ENCODE measurements around the gene IPPK.

IPPK gene

DNA sequence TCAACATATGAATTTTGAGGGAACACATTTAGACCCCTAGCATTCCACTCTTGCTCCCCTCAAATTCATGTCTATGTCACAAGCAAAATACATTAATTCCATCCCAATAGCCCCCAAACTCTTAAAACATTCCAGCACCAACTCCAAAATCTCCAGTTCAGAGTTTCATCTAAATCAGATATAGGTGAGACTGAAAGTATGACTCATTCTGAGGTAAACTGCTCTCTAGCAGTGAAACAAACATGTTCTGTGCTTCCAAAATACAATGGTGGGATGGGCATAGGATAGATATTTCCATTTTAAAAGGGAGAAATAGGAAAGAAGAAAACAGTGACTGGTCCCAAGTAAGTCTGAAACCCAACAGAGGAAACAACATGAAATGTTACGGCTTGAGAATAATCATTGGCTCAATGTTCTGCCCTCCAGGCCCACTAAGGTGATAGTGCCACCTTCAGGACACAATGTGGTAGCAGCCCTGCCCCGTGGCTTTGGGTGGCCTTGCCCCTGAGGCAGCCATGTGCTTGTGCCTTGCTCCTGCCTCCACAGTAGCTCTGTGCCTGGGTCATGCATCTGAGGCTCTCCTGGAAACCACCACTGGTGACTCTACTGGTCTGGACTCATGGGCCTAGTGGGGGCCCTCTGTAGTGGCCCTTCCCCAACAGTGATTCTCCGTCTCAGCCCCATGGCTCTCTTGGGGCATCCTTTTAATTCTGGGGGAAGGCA lies 36.4 kb upstream of the IPPK start:
- TF ChIP-seq CTCF (IDR thresholded peaks at IDR 0.05; ENCODE audit: low read length) = peak; percentile 79
- TF ChIP-seq EZH2phosphoT487 (IDR thresholded peaks at IDR 0.05; ENCODE audit: low read length) = no peak
- no peak for TF ChIP-seq EZH2 (optimal IDR thresholded peaks at IDR 0.05; ENCODE audit: low read depth, low read length)
- Histone ChIP-seq H3K79me2 (ENCODE audit: low read length) (peaks cover 9% of the 10 kb centered on the region), H3K4me1 (ENCODE audit: low read length) (peaks cover 24% of the 10 kb centered on the region), H3F3A (ENCODE audit: insufficient read depth, low read length) (0 out of 2 replicates have a peak, but pooled peaks cover 7% of the 10 kb centered on the region), H3K9me3 (replicated peaks; ENCODE audit: insufficient read depth, low read length) (no peaks in the 10 kb centered on the region), H4K20me1 (ENCODE audit: insufficient read depth, low read length) (no peaks in the 10 kb centered on the region), H3K4me2 (ENCODE audit: low read depth, low read length) (peak overlapping the region; percentile 17; the same call in 1 of the 2 replicates), H3K27me3 (replicated peaks; ENCODE audit: insufficient read depth, low read length) (no peaks in the 10 kb centered on the region), H3K36me3 (replicated peaks; ENCODE audit: insufficient read depth, low read length) (0 out of 2 replicates have a peak, but pooled peaks cover 5% of the 10 kb centered on the region), H3K27ac (ENCODE audit: low read length) (peak overlapping the region; percentile 27; the same call in 1 of the 2 replicates), H3K9ac (ENCODE audit: low read length) (no peak overlapping the region), H3K9me2 (replicated peaks; ENCODE audit: insufficient read depth, low read length) (no peaks in the 10 kb centered on the region), H3K4me3 (ENCODE audit: low read length) (no peak overlapping the region), H2AFZ (ENCODE audit: low read length) (no peak overlapping the region)
- DNase-seq = peak; percentile 25

GRCh38 chr9:92704528-92704927 lies 34.6 kb upstream of the IPPK start:
- no peaks in the 10 kb centered on the region for H4K20me1 ChIP-seq (ENCODE audit: insufficient read depth, low read length)
- H3K9me2 ChIP-seq (replicated peaks; ENCODE audit: insufficient read depth, low read length) = no peaks in the 10 kb centered on the region
- no peak overlapping the region for H3K9ac ChIP-seq (ENCODE audit: low read length)
- DNase-seq = no peak
- H3K4me3 ChIP-seq (ENCODE audit: low read length) = no peak overlapping the region
- H2AFZ ChIP-seq (ENCODE audit: low read length) = no peak overlapping the region
- no peaks in the 10 kb centered on the region for H3K79me2 ChIP-seq (ENCODE audit: low read length)
- 0 out of 2 replicates have a peak, but pooled peaks cover 2% of the 10 kb centered on the region for H3K36me3 ChIP-seq (replicated peaks; ENCODE audit: insufficient read depth, low read length)
- no peak overlapping the region for H3K27ac ChIP-seq (ENCODE audit: low read length)
- peaks cover 22% of the 10 kb centered on the region for H3K4me1 ChIP-seq (ENCODE audit: low read length)
- H3F3A ChIP-seq (ENCODE audit: insufficient read depth, low read length) = 0 out of 2 replicates have a peak, but pooled peaks cover 7% of the 10 kb centered on the region
- H3K9me3 ChIP-seq (replicated peaks; ENCODE audit: insufficient read depth, low read length) = no peaks in the 10 kb centered on the region
- no peaks in the 10 kb centered on the region for H3K27me3 ChIP-seq (replicated peaks; ENCODE audit: insufficient read depth, low read length)
- no peak overlapping the region for H3K4me2 ChIP-seq (ENCODE audit: low read depth, low read length)
- TF ChIP-seq EZH2 (optimal IDR thresholded peaks at IDR 0.05; ENCODE audit: low read depth, low read length) (no peak), CTCF (IDR thresholded peaks at IDR 0.05; ENCODE audit: low read length) (no peak), EZH2phosphoT487 (IDR thresholded peaks at IDR 0.05; ENCODE audit: low read length) (no peak)

DNA sequence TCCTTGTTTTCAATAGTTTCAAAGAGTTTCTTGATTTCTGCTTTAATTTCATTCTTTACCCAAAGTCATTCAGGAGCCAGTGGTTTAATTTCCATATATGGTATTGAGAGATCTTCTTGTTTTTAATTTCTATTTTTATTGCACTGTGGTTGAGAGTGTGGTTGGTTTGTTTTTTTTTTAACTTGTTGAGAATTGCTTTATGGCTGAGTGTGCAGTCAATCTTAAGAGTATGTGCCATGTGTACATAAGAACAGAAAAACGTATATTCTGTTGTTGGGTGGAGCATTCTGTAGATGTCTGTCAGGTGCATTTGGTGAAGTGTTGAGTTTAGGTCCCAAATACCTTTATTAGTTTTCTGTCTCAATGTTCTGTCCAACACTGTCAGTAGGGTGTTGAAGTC lies 26.7 kb upstream of the IPPK start:
- no peaks in the 10 kb centered on the region for H3K9me2 ChIP-seq (replicated peaks; ENCODE audit: insufficient read depth, low read length)
- no peak overlapping the region for H3K9ac ChIP-seq (ENCODE audit: low read length)
- H3K79me2 ChIP-seq (ENCODE audit: low read length) = no peaks in the 10 kb centered on the region
- H3K4me1 ChIP-seq (ENCODE audit: low read length) = peaks cover 15% of the 10 kb centered on the region
- H3K27me3 ChIP-seq (replicated peaks; ENCODE audit: insufficient read depth, low read length) = no peaks in the 10 kb centered on the region
- H3K4me2 ChIP-seq (ENCODE audit: low read depth, low read length) = peak overlapping the region; percentile 2; the same call in 1 of the 2 replicates
- no peak for TF ChIP-seq CTCF (IDR thresholded peaks at IDR 0.05; ENCODE audit: low read length)
- TF ChIP-seq EZH2 (optimal IDR thresholded peaks at IDR 0.05; ENCODE audit: low read depth, low read length) = no peak
- no peak for TF ChIP-seq EZH2phosphoT487 (IDR thresholded peaks at IDR 0.05; ENCODE audit: low read length)
- peak overlapping the region; percentile 72; the same call in 1 of the 2 replicates for H3K27ac ChIP-seq (ENCODE audit: low read length)
- H3F3A ChIP-seq (ENCODE audit: insufficient read depth, low read length) = peaks cover 18% of the 10 kb centered on the region
- no peaks in the 10 kb centered on the region for H4K20me1 ChIP-seq (ENCODE audit: insufficient read depth, low read length)
- DNase-seq = peak; percentile 80
- H3K36me3 ChIP-seq (replicated peaks; ENCODE audit: insufficient read depth, low read length) = no peaks in the 10 kb centered on the region
- no peak overlapping the region for H3K4me3 ChIP-seq (ENCODE audit: low read length)
- 0 out of 2 replicates have a peak, but pooled peaks cover 2% of the 10 kb centered on the region for H3K9me3 ChIP-seq (replicated peaks; ENCODE audit: insufficient read depth, low read length)
- no peak overlapping the region for H2AFZ ChIP-seq (ENCODE audit: low read length)
